Neuron (in vitro differentiated cells): ENCODE data around the gene AFF3.

Experiments
- H2AFZ ChIP-seq: one replicate; pipeline ENCODE4 v1.6.1; 2013; ENCODE audit warnings: low read depth, mild to moderate bottlenecking, inconsistent platforms, low read length, moderate library complexity
- H3K27me3 ChIP-seq: one replicate; pipeline ENCODE4 v1.6.1; 2013; ENCODE audit warnings: low read length; ENCODE audit not compliant: insufficient read depth
- H3K36me3 ChIP-seq: one replicate; pipeline ENCODE4 v1.6.1; 2013; ENCODE audit warnings: low read length; ENCODE audit not compliant: insufficient read depth
- H3K4me1 ChIP-seq: one replicate; pipeline ENCODE4 v1.6.1; 2013; ENCODE audit warnings: low read length; ENCODE audit not compliant: insufficient read depth
- H3K4me3 ChIP-seq: 2 replicates; pipeline ENCODE4 v1.5.1; 2013; ENCODE audit warnings: mild to moderate bottlenecking, low read length, moderate library complexity
- H3K9me3 ChIP-seq: one replicate; pipeline ENCODE4 v1.6.1; 2013; ENCODE audit warnings: low read length

The AFF3 gene

DNA sequence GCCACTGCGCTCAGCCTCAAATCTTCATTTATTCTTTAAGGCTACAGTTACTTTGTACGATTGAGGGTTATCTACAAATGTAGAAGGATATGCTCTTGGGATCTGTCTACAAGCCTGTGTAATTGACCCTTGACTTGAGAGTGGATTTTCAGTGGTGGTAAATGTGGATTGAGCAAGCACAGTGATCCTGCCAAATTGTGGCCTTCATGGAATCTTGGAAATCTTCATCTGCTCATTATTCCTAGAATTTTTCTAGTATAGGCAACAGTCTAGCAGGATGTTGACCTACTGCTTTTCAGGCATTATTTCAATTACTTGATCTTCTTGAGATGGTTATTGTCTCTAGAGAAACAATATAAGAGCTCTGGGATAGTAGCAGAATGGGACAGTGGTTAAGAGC lies 426.4 kb downstream of the AFF3 start:
- H3K9me3 ChIP-seq: no peaks in the 10 kb centered on the region
- no peaks in the 10 kb centered on the region for H3K4me1 ChIP-seq
- H2AFZ ChIP-seq: no peak overlapping the region
- no peaks in the 10 kb centered on the region for H3K27me3 ChIP-seq
- no peaks in the 10 kb centered on the region for H3K36me3 ChIP-seq
- H3K4me3 ChIP-seq: no peak overlapping the region

DNA sequence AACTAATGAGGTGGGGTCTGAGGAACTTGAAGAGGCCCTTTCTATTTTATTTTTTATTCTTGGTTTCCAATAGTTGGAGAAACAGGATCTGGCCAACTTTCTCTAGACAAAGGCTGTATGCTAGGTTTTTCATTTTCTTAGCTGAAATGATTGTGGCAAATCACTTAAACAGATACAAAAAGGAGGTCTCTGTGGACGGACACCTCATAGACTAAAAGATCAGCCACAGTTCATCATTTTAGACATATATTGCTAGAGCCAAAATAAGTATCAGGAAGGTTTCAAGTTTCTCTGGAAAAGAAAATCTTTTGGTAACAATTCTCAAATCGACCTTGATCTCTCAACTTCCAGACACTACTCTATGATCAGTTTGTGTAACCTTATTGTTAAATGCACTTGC lies 428.0 kb downstream of the AFF3 start:
- H3K27me3 ChIP-seq: no peaks in the 10 kb centered on the region
- H3K4me1 ChIP-seq: no peaks in the 10 kb centered on the region
- no peak overlapping the region for H2AFZ ChIP-seq
- H3K4me3 ChIP-seq: no peak overlapping the region
- H3K9me3 ChIP-seq: no peaks in the 10 kb centered on the region
- no peaks in the 10 kb centered on the region for H3K36me3 ChIP-seq

DNA sequence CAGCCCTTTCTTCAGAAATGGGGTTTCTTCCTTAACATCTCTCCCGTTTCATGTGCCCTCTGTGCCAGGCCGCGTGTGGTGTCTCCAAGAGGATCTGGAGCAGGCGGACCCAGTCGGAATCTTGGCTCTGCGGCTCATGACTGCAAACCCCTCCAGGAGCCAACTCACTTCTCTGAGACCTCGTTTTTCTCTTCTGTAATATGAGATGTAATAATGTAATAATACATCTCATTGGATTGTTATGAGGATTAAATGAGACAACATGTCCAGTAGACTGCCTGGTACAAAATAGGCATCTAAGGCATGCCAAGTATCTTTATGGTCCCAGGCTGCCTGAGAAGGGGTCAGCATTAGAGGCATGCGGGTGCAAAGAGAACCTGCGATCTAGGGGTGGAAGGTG lies 431.2 kb downstream of the AFF3 start:
- Histone ChIP-seq H3K4me1 (peaks cover 23% of the 10 kb centered on the region), H2AFZ (no peak overlapping the region), H3K27me3 (no peaks in the 10 kb centered on the region), H3K36me3 (no peaks in the 10 kb centered on the region), H3K4me3 (no peak overlapping the region), H3K9me3 (no peaks in the 10 kb centered on the region)

DNA sequence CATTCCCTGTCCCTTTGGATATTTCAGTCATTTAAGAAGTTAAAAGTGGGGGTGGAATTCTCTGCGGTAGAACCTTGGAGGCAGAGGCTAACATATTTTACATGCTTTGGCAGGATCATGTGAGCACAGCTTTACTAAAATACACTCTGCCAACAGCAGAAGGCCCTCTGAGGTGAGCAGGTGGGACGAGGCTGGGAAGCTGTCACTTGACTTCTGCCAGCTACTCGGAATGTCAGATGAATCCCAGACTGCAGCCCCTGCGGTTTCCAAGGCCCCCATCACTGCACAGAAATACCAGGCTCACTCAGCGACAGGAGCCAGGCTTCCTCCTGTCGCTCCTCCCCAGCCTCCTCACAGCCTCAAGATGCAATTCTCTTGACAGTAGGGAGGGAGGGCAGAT lies 431.7 kb downstream of the AFF3 start:
- no peak overlapping the region for H2AFZ ChIP-seq
- H3K4me3 ChIP-seq: no peak overlapping the region
- H3K9me3 ChIP-seq: no peaks in the 10 kb centered on the region
- no peaks in the 10 kb centered on the region for H3K36me3 ChIP-seq
- H3K27me3 ChIP-seq: no peaks in the 10 kb centered on the region
- H3K4me1 ChIP-seq: peaks cover 26% of the 10 kb centered on the region

DNA sequence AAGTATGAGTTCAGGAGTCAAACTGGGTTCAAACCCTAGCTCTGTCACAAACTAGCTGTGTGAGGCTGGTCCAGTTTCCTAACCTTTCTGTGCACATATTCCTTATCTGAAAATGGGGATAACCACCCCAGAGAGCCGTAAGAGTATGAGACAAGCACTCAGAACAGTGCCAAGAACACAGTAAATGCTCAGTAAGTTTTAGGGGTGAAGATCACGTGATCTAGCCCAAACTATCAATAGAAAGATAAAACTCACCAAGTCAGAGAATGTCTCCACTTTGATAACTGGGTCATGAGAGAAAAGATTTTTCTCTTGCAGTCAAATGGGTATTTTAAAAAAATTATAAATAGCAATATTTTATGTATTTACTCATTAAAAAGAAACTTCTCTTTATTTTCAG lies 433.2 kb downstream of the AFF3 start:
- Histone ChIP-seq H3K36me3 (no peaks in the 10 kb centered on the region), H2AFZ (no peak overlapping the region), H3K9me3 (no peaks in the 10 kb centered on the region), H3K4me3 (no peak overlapping the region), H3K4me1 (peaks cover 28% of the 10 kb centered on the region), H3K27me3 (no peaks in the 10 kb centered on the region)

DNA sequence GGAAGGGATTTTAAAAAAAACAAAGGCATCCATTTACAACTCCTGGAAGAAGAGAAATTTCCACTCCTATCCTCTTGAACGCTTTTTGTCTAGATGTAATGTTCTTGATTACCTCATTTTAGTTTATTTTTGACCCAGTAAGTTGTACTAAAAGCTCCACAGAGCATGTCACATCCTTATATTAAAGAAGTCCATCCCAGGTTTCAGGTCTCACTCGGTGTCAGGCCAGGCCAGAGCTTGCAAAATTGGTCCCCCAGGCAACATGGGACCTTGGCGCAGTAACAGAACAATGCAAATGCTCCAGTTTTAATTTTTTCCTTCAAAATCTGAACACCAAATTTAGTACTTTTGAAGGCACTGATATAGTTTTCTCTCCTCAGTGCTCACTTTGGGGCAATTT lies 434.2 kb downstream of the AFF3 start:
- peaks cover 28% of the 10 kb centered on the region for H3K4me1 ChIP-seq
- no peak overlapping the region for H2AFZ ChIP-seq
- H3K27me3 ChIP-seq: no peaks in the 10 kb centered on the region
- H3K9me3 ChIP-seq: no peaks in the 10 kb centered on the region
- H3K4me3 ChIP-seq: no peak overlapping the region
- H3K36me3 ChIP-seq: no peaks in the 10 kb centered on the region

- no peaks in the 10 kb centered on the region for H3K9me3 ChIP-seq
- no peaks in the 10 kb centered on the region for H3K36me3 ChIP-seq
- no peak overlapping the region for H2AFZ ChIP-seq
- H3K4me1 ChIP-seq: peaks cover 28% of the 10 kb centered on the region
- peak overlapping the region; percentile 40 for H3K4me3 ChIP-seq
- H3K27me3 ChIP-seq: no peaks in the 10 kb centered on the region
Measured at GRCh38 chr2:99707592-99707991, 434.8 kb downstream of the AFF3 start.

DNA sequence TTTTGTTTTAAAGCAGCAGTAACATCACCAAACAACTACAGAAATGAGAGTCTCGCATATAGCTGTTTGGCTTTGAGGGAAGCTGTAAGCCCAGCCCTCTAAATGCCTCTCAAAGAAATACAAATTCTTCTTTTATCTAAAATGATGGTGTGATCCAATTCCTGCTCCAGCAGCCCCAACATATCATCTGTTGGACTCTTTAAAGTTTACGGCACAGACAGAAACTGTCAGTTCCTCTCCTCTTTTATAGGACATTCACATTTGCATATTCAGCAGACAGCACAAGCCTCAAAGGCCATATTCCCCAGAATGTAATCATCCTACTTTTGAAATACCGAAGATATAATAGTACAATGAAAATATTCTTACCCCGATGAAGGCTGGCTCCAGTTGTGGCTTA lies 435.7 kb downstream of the AFF3 start:
- Histone ChIP-seq H3K36me3 (no peaks in the 10 kb centered on the region), H3K4me3 (peak overlapping the region; percentile 40), H3K4me1 (peaks cover 28% of the 10 kb centered on the region), H2AFZ (peak overlapping the region; percentile 7), H3K27me3 (no peaks in the 10 kb centered on the region), H3K9me3 (no peaks in the 10 kb centered on the region)

GRCh38 chr2:99701503-99701902 lies 440.9 kb downstream of the AFF3 start:
- Histone ChIP-seq H3K27me3 (no peaks in the 10 kb centered on the region), H3K4me1 (peaks cover 8% of the 10 kb centered on the region), H3K4me3 (no peak overlapping the region), H3K36me3 (no peaks in the 10 kb centered on the region), H2AFZ (no peak overlapping the region), H3K9me3 (no peaks in the 10 kb centered on the region)

DNA sequence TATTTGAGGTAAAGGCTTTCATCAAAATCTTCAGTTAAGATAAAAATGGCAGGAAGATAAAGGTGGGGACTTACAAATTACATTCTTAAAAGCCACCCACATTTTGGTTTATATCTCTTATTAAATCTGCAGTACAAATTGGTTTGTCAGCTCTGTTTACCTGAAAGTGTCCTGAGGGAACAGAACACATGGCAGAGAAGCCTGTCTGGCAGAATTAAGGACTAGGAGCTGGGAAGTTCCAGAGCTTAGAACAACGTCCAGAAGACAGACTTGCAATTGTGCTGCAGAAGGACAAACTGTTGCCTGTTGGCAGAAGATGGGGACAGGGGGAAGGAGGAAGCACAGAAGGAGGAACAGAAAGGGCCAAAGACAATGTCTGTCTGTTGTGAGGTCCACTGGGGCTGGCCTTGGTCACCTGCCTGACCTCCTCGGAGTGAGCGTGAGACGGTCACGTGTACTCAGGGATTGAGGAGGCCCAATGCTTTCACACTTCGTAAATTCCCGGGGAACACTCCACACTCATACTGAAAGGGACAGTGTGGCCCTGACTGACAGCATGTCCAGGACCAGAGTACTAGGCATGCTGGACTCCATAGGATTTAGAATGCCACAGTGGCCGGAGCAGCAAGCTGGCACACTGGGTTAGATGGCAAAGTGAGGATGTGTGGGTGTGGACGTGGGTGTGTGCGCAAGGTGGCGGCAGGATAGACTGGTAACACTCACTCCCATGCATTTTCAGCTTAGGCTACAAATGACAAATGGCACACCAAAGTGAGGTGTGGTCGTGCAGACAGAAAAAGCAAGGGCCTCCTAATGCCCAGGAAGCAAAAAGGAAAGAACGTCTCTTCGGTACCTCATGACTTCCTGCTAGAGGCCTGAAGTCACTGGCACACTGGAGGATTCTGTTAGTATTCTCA lies 441.6 kb downstream of the AFF3 start:
- Histone ChIP-seq H3K4me1 (peaks cover 2% of the 10 kb centered on the region), H3K36me3 (no peaks in the 10 kb centered on the region), H2AFZ (no peak overlapping the region), H3K4me3 (no peak overlapping the region), H3K27me3 (no peaks in the 10 kb centered on the region), H3K9me3 (no peaks in the 10 kb centered on the region)

DNA sequence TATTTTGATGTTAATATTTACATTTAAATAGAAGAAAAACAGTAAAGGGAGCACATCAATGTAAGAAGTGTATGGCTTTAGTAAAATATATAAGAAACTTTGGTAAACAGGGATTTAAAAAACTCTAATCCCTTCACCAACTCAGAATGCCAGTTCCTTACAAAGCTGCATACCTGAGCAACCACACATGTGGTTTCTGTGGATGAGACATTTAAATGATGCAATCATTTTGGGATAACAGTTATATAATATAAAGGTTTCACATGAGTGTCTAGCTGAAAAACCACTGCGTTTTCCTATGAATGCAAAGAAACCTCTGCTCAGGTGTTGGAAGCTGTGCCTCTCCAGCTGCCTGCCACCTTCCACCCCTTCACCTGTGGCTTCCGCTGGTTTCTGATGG lies 443.5 kb downstream of the AFF3 start:
- Histone ChIP-seq H3K4me3 (no peak overlapping the region), H3K27me3 (no peaks in the 10 kb centered on the region), H3K4me1 (no peaks in the 10 kb centered on the region), H3K36me3 (no peaks in the 10 kb centered on the region), H3K9me3 (no peaks in the 10 kb centered on the region), H2AFZ (no peak overlapping the region)

- Histone ChIP-seq H3K4me1 (no peaks in the 10 kb centered on the region), H3K4me3 (no peak overlapping the region), H2AFZ (no peak overlapping the region), H3K27me3 (no peaks in the 10 kb centered on the region), H3K36me3 (no peaks in the 10 kb centered on the region), H3K9me3 (no peaks in the 10 kb centered on the region)
Measured at GRCh38 chr2:99697811-99698568, 444.4 kb downstream of the AFF3 start.

DNA sequence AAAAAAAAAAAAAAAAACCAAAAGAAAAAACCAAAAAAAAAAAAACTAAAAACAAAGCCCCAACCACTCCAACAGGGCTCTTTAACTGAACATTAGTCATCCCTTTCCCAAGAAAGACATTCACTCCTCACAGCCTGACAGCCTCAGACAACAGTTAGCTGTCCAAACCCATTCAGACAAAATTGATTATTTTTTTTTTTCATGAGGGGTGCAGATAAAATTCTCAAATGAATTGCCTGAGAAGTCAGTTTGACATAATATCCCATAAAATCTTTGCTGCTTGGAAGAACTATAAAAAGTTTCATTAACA lies 446.5 kb downstream of the AFF3 start:
- no peaks in the 10 kb centered on the region for H3K36me3 ChIP-seq
- H3K27me3 ChIP-seq: no peaks in the 10 kb centered on the region
- no peaks in the 10 kb centered on the region for H3K4me1 ChIP-seq
- no peak overlapping the region for H2AFZ ChIP-seq
- H3K9me3 ChIP-seq: no peaks in the 10 kb centered on the region
- no peak overlapping the region for H3K4me3 ChIP-seq
